SK-N-SH (cell line): Measurements from ENCODE around the gene IFI27L1. TPM values are rescaled to one million over a fixed set of nuclear protein-coding genes. Genes with fewer than 3 reads are reported as not detected.

Experiments used
- CTCF ChIA-PET: fragments of 300-600, 350-600 bp; formaldehyde crosslinking; extraction: SDS; loops from one replicate; lab custom pipeline; 2021; lab: Yijun Ruan, JAX
- POLR2A ChIA-PET: fragments of 350-600 bp; sonication (Branson Sonifier 250); formaldehyde crosslinking; extraction: SDS; loops from one replicate; lab custom pipeline; 2020; ENCODE audit warnings: antibody characterized with exemption, inconsistent platforms; lab: Yijun Ruan, JAX
- DNase-seq: peaks from one replicate; pipeline ENCODE4 v3.0.0; 2012
- H2AFZ ChIP-seq: fragments of 200-600 bp; sonication (generic); 2 replicates; pipeline ENCODE4 v1.8.1; 2016; ENCODE audit warnings: antibody characterized with exemption, mild to moderate bottlenecking, low read depth
- H3F3A ChIP-seq: fragments of 200-600 bp; sonication (generic); replicated peaks from 2 replicates; pipeline ENCODE3; 2016; ENCODE audit warnings: antibody characterized with exemption, mild to moderate bottlenecking; ENCODE audit not compliant: insufficient read depth
- H3K27ac ChIP-seq, 2 experiments: fragments of 200-500 bp in 1 of 2; fragments of 200-600 bp in 1 of 2; sonication (Bioruptor generic) in 1 of 2; sonication (generic), shearing (Covaris generic) in 1 of 2; 2 replicates each; pipeline versions ENCODE4 v1.5.1 to v1.6.1; 2014 to 2016; ENCODE audit warnings: low read depth in 2 of 2, inconsistent platforms in 1 of 2, low read length in 1 of 2, mild to moderate bottlenecking in 1 of 2, mixed read lengths in 1 of 2
- H3K27me3 ChIP-seq: fragments of 200-600 bp; sonication (generic), shearing (Covaris generic); 2 replicates; pipeline ENCODE4 v1.6.1; 2016; ENCODE audit warnings: mixed run types; ENCODE audit not compliant: insufficient read depth
- H3K36me3 ChIP-seq, 2 experiments: fragments of 200-500 bp in 1 of 2; fragments of 200-600 bp in 1 of 2; sonication (Bioruptor generic) in 1 of 2; sonication (generic) in 1 of 2; replicated peaks in 1 of 2; 2 replicates each; pipeline versions ENCODE3 to v1.5.1; 2014 to 2016; ENCODE audit warnings: low read length in 1 of 2, mild to moderate bottlenecking in 1 of 2; ENCODE audit not compliant: insufficient read depth in 2 of 2, control insufficient read depth in 1 of 2
- H3K4me1 ChIP-seq, 2 experiments: fragments of 200-500 bp in 1 of 2; fragments of 200-600 bp in 1 of 2; sonication (Bioruptor generic) in 1 of 2; sonication (generic), shearing (Covaris generic) in 1 of 2; 2 replicates each; pipeline versions ENCODE4 v1.5.1 to v1.6.1; 2014 to 2016; ENCODE audit warnings: low read depth in 1 of 2, low read length in 1 of 2, mixed run types in 1 of 2; ENCODE audit not compliant: insufficient read depth in 2 of 2, control insufficient read depth in 1 of 2
- H3K4me2 ChIP-seq: fragments of 200-600 bp; sonication (generic), shearing (Covaris generic); 2 replicates; pipeline ENCODE4 v1.6.1; 2017; ENCODE audit warnings: mixed run types
- H3K4me3 ChIP-seq, 2 experiments: fragments of 200-500 bp in 1 of 2; fragments of 200-600 bp in 1 of 2; sonication (Bioruptor generic) in 1 of 2; sonication (generic), shearing (Covaris generic) in 1 of 2; 2 replicates each; pipeline versions ENCODE4 v1.5.1 to v1.8.1; 2014 to 2016; ENCODE audit warnings: low read depth in 2 of 2, inconsistent platforms in 1 of 2, low read length in 1 of 2, mild to moderate bottlenecking in 1 of 2, mixed read lengths in 1 of 2, moderate library complexity in 1 of 2
- H3K79me2 ChIP-seq: fragments of 200-600 bp; sonication (generic); 2 replicates; pipeline ENCODE4 v1.8.1; 2017; ENCODE audit warnings: mild to moderate bottlenecking; ENCODE audit not compliant: insufficient read depth
- H3K9ac ChIP-seq: fragments of 200-600 bp; sonication (generic); 2 replicates; pipeline ENCODE4 v1.6.1; 2017; ENCODE audit warnings: mixed run types
- H3K9me2 ChIP-seq: fragments of 200-600 bp; sonication (generic); 2 replicates; pipeline ENCODE4 v1.6.1; 2017; ENCODE audit warnings: mixed run types
- H3K9me3 ChIP-seq: fragments of 200-600 bp; sonication (generic); 2 replicates; pipeline ENCODE4 v1.6.1; 2017; ENCODE audit warnings: mixed run types, mild to moderate bottlenecking, moderate library complexity
- H4K20me1 ChIP-seq: fragments of 200-600 bp; sonication (generic); 2 replicates; pipeline ENCODE4 v1.6.1; 2017; ENCODE audit warnings: mild to moderate bottlenecking, mixed run types; ENCODE audit not compliant: insufficient read depth
- CTCF ChIP-seq: fragments of 200-600 bp; sonication (generic); IDR thresholded peaks from 2 replicates; pipeline ENCODE4 v1.6.1; 2017; ENCODE audit warnings: antibody characterized with exemption, mild to moderate bottlenecking, moderate library complexity
- EP300 ChIP-seq, 2 experiments: IDR thresholded peaks; 2 replicates each; pipeline versions ENCODE4 v1.4.0 to v1.6.1; 2012; ENCODE audit warnings: borderline replicate concordance in 1 of 2, low read depth in 1 of 2, low read length in 1 of 2
- GATA2 ChIP-seq: sonication (generic); formaldehyde crosslinking; IDR thresholded peaks from 2 replicates; pipeline ENCODE4 v1.5.0; 2020; ENCODE audit warnings: mild to moderate bottlenecking, missing genetic modification reagents
- IRF3 ChIP-seq: fragments of 150-350 bp; IDR thresholded peaks from 2 replicates; pipeline ENCODE4 v1.6.1; 2016; ENCODE audit warnings: mild to moderate bottlenecking, low read depth, low read length
- MAX ChIP-seq: IDR thresholded peaks from 2 replicates; pipeline ENCODE4 v1.4.0; 2012; ENCODE audit warnings: low read depth
- PBX3 ChIP-seq: IDR thresholded peaks from 2 replicates; pipeline ENCODE4; 2012
- RCOR1 ChIP-seq: fragments of 150-350 bp; IDR thresholded peaks from 2 replicates; pipeline ENCODE4 v1.6.1; 2017; ENCODE audit warnings: antibody characterized with exemption, low read length
- REST ChIP-seq: IDR thresholded peaks from 2 replicates; pipeline ENCODE4 v1.6.1; 2012; ENCODE audit warnings: mild to moderate bottlenecking, low read depth, low read length, moderate library complexity
- SIN3A ChIP-seq: IDR thresholded peaks from 2 replicates; pipeline ENCODE4 v1.6.1; 2012; ENCODE audit warnings: low read depth, mild to moderate bottlenecking, low read length, moderate library complexity, borderline replicate concordance
- USF1 ChIP-seq: IDR thresholded peaks from 2 replicates; pipeline ENCODE4 v1.4.0; 2012; ENCODE audit warnings: low read depth, borderline replicate concordance
- ZBTB33 ChIP-seq: IDR thresholded peaks from 2 replicates; pipeline ENCODE4 v1.4.0; 2012; ENCODE audit warnings: low read depth, borderline replicate concordance
- WGBS: methylation state at CpG from one replicate; pipeline ENCODE4 v1.1.6; 2017; ENCODE audit warnings: low lambda C conversion rate; 5-methylcytosine and 5-hydroxymethylcytosine counted together
- polyA plus RNA-seq, 3 experiments: library from polyadenylated mRNA; depleted of rRNA; stranded (reverse); fragments of >200 nt; gene quantifications; 2 replicates each; pipeline ENCODE4 v1.2.3, GENCODE V29; 2012

The IFI27L1 gene
- polyA plus RNA-seq, 1 of the 3 experiments (the other 2 are of a cell fraction), result 35.3 TPM

GRCh38 chr14:94113490-94113889, 32.4 kb downstream of the IFI27L1 start:
- no peak for TF ChIP-seq USF1
- 0 out of 4 replicates have a peak, but pooled peaks of 1 of the 2 experiments have one; percentile 12 for TF ChIP-seq EP300 (IDR thresholded peaks at IDR 0.05; ENCODE audit: borderline replicate concordance in 1 of 2, low read depth in 1 of 2, low read length in 1 of 2)
- H3K79me2 ChIP-seq, result no peaks in the 10 kb centered on the region
- peaks cover 0 to 35% of the 10 kb centered on the region in 2 experiments; a peak in 1 of 4 replicates for H3K4me1 ChIP-seq
- no peak overlapping the region; a peak in 1 of 4 replicates for H3K27ac ChIP-seq
- no peak overlapping the region for H3K4me3 ChIP-seq
- DNase-seq, result peak; percentile 64
- POLR2A ChIA-PET, result no interaction called here
- no peaks in the 10 kb centered on the region for H3K9me2 ChIP-seq
- H4K20me1 ChIP-seq, result no peaks in the 10 kb centered on the region
- no peaks in the 10 kb centered on the region for H3K9me3 ChIP-seq
- no peak overlapping the region for H2AFZ ChIP-seq
- H3K36me3 ChIP-seq, result no peaks in the 10 kb centered on the region
- H3K4me2 ChIP-seq, result no peak overlapping the region
- H3F3A ChIP-seq, result no peaks in the 10 kb centered on the region
- H3K27me3 ChIP-seq, result no peaks in the 10 kb centered on the region
- CTCF ChIA-PET, result interaction anchor here (2.7 to 3.3 kb wide), 3 partner anchors 19 to 63 kb away, joined by 11 to 14 read pairs (median 12); no protein-coding TSS in a partner anchor
- WGBS, result 72% methylated on average over 6 of the region's 6 CpGs
- no peak overlapping the region for H3K9ac ChIP-seq

GRCh38 chr14:94113908-94114588, 32.9 kb downstream of the IFI27L1 start:
- H3F3A ChIP-seq, result no peaks in the 10 kb centered on the region
- no peaks in the 10 kb centered on the region for H3K9me2 ChIP-seq
- no peaks in the 10 kb centered on the region for H3K9me3 ChIP-seq
- H3K79me2 ChIP-seq, result no peaks in the 10 kb centered on the region
- H3K4me2 ChIP-seq, result no peak overlapping the region
- H4K20me1 ChIP-seq, result no peaks in the 10 kb centered on the region
- H3K36me3 ChIP-seq, result no peaks in the 10 kb centered on the region
- no peak for DNase-seq
- H2AFZ ChIP-seq, result no peak overlapping the region
- H3K9ac ChIP-seq, result no peak overlapping the region
- CTCF ChIA-PET, result interaction anchor here (2.7 to 3.3 kb wide), 3 partner anchors 19 to 63 kb away, joined by 11 to 14 read pairs (median 12); no protein-coding TSS in a partner anchor
- POLR2A ChIA-PET, result no interaction called here
- H3K27ac ChIP-seq, result no peak overlapping the region; a peak in 1 of 4 replicates
- H3K4me1 ChIP-seq, result peaks cover 0 to 36% of the 10 kb centered on the region in 2 experiments; a peak in 1 of 4 replicates
- no peaks in the 10 kb centered on the region for H3K27me3 ChIP-seq
- H3K4me3 ChIP-seq, result no peak overlapping the region
- WGBS, result 87% methylated on average over 5 of the region's 5 CpGs
- TF ChIP-seq RCOR1 (no peak), USF1 (no peak), PBX3 (no peak), GATA2 (CRISPR knock-in tag) (no peak), ZBTB33 (no peak), MAX (no peak), CTCF (no peak), IRF3 (no peak), SIN3A (no peak), REST (no peak)
